OCI-LY7 (cell line): ENCODE results near the gene MYO18A.

ENCODE experiments used
- EZH2phosphoT487 ChIP-seq: fragments of 200-600 bp; sonication (generic); IDR thresholded peaks from 2 replicates; pipeline ENCODE4 v1.6.1; 2018; ENCODE audit warnings: low read depth, borderline replicate concordance, mild to moderate bottlenecking, mixed run types, antibody characterized with exemption, low read length, moderate library complexity, mixed read lengths
- TF ChIP-seq, protein P1 (sequence below): fragments of 200-600 bp; sonication (generic); conservative IDR thresholded peaks from 2 replicates; pipeline ENCODE4 v1.5.1; 2014; ENCODE audit warnings: mild to moderate bottlenecking, antibody characterized with exemption, low read length, moderate library complexity, mixed read lengths

DNA sequence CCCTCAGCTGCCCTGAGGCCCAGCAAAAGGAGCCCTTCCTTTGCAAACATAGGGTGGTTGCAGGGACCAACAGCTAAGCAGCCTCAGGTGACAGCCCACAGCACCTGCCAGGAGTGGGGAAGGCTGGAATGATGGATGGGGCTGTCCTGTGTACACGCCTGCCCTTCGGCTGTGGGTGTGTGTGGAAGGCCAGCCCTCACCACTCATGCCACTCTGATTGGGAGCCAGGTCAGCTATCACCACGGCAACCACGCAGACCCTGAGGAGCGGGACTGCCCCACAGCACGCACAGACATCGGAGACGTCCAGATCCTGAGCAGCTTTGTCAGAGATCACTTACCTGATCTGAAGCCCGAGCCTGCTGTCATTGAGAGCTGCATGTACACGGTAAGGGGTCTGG, 125.4 kb downstream of the MYO18A start:
- TF ChIP-seq, protein P1, sequence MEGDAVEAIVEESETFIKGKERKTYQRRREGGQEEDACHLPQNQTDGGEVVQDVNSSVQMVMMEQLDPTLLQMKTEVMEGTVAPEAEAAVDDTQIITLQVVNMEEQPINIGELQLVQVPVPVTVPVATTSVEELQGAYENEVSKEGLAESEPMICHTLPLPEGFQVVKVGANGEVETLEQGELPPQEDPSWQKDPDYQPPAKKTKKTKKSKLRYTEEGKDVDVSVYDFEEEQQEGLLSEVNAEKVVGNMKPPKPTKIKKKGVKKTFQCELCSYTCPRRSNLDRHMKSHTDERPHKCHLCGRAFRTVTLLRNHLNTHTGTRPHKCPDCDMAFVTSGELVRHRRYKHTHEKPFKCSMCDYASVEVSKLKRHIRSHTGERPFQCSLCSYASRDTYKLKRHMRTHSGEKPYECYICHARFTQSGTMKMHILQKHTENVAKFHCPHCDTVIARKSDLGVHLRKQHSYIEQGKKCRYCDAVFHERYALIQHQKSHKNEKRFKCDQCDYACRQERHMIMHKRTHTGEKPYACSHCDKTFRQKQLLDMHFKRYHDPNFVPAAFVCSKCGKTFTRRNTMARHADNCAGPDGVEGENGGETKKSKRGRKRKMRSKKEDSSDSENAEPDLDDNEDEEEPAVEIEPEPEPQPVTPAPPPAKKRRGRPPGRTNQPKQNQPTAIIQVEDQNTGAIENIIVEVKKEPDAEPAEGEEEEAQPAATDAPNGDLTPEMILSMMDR: no peak
- no peak for TF ChIP-seq EZH2phosphoT487
